ENCODE results near the gene TMEM219. TPM values are rescaled to one million over a fixed set of nuclear protein-coding genes. Genes with fewer than 3 reads are reported as not detected.

The TMEM219 gene
- total RNA-seq, 4 donors from 2014 or later, result 89.1 to 131 (median 100) TPM

- Histone ChIP-seq H3K4me1 (peaks cover 0 to 2% (median 0%) of the 10 kb centered on the region in 3 donors), H3K4me3 (no peak overlapping the region), H3K36me3 (peaks cover 0 to 100% of the 10 kb centered on the region in 2 donors), H3K27ac (no peak overlapping the region), H3K9me3 (no peaks in the 10 kb centered on the region), H3K27me3 (no peaks in the 10 kb centered on the region)
- ATAC-seq, result no peak
- TF ChIP-seq POLR2AphosphoS5 (IDR thresholded peaks at IDR 0.05) (no peak), POLR2A (IDR thresholded peaks at IDR 0.05) (no peak), CTCF (IDR thresholded peaks at IDR 0.05) (no peak), EP300 (IDR thresholded peaks at IDR 0.05) (no peak)
- WGBS, 2 donors (ENCODE audit: low coverage in 1 of 2), result 79 to 90% methylated on average over 9 to 11 of the region's 12 CpGs
Observed at GRCh38 chr16:29983420-29984136, 21.7 kb downstream of the TMEM219 start.

GRCh38 chr16:29984137-29984763, 22.4 kb downstream of the TMEM219 start:
- Histone ChIP-seq H3K4me3 (no peak overlapping the region), H3K36me3 (peaks cover 0 to 100% of the 10 kb centered on the region in 2 donors), H3K4me1 (no peaks in the 10 kb centered on the region), H3K27me3 (no peaks in the 10 kb centered on the region), H3K27ac (no peak overlapping the region), H3K9me3 (no peaks in the 10 kb centered on the region)
- WGBS, 2 donors (ENCODE audit: low coverage in 1 of 2), result 65 to 81% methylated on average over 2 to 5 of the region's 6 CpGs
- ATAC-seq, result no peak
- no peak for TF ChIP-seq EP300 (IDR thresholded peaks at IDR 0.05)
- no peak for TF ChIP-seq POLR2A (IDR thresholded peaks at IDR 0.05)
- no peak for TF ChIP-seq POLR2AphosphoS5 (IDR thresholded peaks at IDR 0.05)
- TF ChIP-seq CTCF (IDR thresholded peaks at IDR 0.05), result no peak

- TF ChIP-seq POLR2AphosphoS5 (IDR thresholded peaks at IDR 0.05) (no peak), POLR2A (IDR thresholded peaks at IDR 0.05) (no peak), CTCF (IDR thresholded peaks at IDR 0.05) (no peak), EP300 (IDR thresholded peaks at IDR 0.05) (no peak)
- no peaks in the 10 kb centered on the region for H3K9me3 ChIP-seq
- 80 to 88% methylated on average over 3 to 4 of the region's 5 CpGs for WGBS, 2 donors (ENCODE audit: low coverage in 1 of 2)
- H3K27ac ChIP-seq, result no peak overlapping the region
- no peak for ATAC-seq
- no peaks in the 10 kb centered on the region for H3K27me3 ChIP-seq
- peaks cover 0 to 100% of the 10 kb centered on the region in 2 donors for H3K36me3 ChIP-seq
- H3K4me3 ChIP-seq, result no peak overlapping the region
- no peaks in the 10 kb centered on the region for H3K4me1 ChIP-seq
Observed at GRCh38 chr16:29984764-29985147, 22.9 kb downstream of the TMEM219 start.

- Histone ChIP-seq H3K4me3 (no peak overlapping the region), H3K36me3 (peaks cover 0 to 100% of the 10 kb centered on the region in 2 donors), H3K27me3 (no peaks in the 10 kb centered on the region), H3K4me1 (no peaks in the 10 kb centered on the region), H3K9me3 (no peaks in the 10 kb centered on the region), H3K27ac (no peak overlapping the region)
- TF ChIP-seq POLR2A (IDR thresholded peaks at IDR 0.05), result no peak
- WGBS, 2 donors (ENCODE audit: low coverage in 1 of 2), result 95% methylated on average over 7 of the region's 28 CpGs; no CpG with 5 or more reads in 1 of the 2 donors
- no peak for ATAC-seq
Observed at GRCh38 chr16:29985271-29985811, 23.5 kb downstream of the TMEM219 start.

GRCh38 chr16:29986231-29986630, 24.4 kb downstream of the TMEM219 start:
- no peak overlapping the region for H3K4me3 ChIP-seq
- no peaks in the 10 kb centered on the region for H3K4me1 ChIP-seq
- H3K27ac ChIP-seq, result no peak overlapping the region
- WGBS, 2 donors (ENCODE audit: low coverage in 1 of 2), result no CpG with 5 or more reads among the region's 20 CpGs
- TF ChIP-seq EP300 (IDR thresholded peaks at IDR 0.05) (no peak), POLR2AphosphoS5 (IDR thresholded peaks at IDR 0.05) (no peak), POLR2A (IDR thresholded peaks at IDR 0.05) (no peak), CTCF (IDR thresholded peaks at IDR 0.05) (no peak)
- H3K27me3 ChIP-seq, result no peaks in the 10 kb centered on the region
- H3K9me3 ChIP-seq, result no peaks in the 10 kb centered on the region
- H3K36me3 ChIP-seq, result peaks cover 0 to 100% of the 10 kb centered on the region in 2 donors
- no peak for ATAC-seq
